NCI-H2171 treated with DMSO at 0.1 percent for 48 hours (cell line): ENCODE data around the gene KCNJ6.
A peak's percentile ranks its signal among the peaks of the same experiment; 100 is the strongest.

Experiments used
- DNase-seq: peaks from one replicate; lab custom pipeline; 2025; lab: John Stamatoyannopoulos, UW

KCNJ6 gene

GRCh38 chr21:37565530-37566223, 350.6 kb downstream of the KCNJ6 start:
- no peak for DNase-seq

DNA sequence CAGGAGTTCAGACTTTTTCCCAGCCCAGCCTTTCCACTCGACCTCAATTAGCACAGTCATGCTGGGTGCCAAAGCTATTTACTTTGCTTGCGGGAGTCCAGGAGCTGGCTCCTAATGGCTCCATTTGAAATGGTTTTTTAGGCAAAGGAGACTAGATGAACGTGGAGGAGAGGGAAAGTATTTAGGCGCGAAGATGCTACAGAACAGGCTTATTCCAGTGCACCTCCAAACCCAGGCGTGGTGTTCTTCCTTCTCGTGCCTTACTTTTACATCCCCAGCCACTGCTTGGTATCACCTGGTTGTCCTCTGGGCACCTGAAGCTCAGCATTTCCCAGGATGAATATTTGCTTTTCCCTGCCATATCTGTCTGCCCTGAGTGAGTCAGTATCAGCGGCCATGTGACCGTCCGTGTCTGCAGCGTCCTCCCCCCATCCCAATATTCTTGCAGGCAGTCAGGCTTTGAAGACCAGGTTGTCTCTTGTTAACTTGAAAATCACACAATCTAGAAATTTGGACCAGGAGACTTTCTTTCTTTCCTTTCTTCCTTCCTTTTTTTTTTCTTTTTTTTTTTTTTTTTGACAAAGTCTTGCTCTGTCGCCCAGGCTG, 351.2 kb downstream of the KCNJ6 start:
- no peak for DNase-seq

DNA sequence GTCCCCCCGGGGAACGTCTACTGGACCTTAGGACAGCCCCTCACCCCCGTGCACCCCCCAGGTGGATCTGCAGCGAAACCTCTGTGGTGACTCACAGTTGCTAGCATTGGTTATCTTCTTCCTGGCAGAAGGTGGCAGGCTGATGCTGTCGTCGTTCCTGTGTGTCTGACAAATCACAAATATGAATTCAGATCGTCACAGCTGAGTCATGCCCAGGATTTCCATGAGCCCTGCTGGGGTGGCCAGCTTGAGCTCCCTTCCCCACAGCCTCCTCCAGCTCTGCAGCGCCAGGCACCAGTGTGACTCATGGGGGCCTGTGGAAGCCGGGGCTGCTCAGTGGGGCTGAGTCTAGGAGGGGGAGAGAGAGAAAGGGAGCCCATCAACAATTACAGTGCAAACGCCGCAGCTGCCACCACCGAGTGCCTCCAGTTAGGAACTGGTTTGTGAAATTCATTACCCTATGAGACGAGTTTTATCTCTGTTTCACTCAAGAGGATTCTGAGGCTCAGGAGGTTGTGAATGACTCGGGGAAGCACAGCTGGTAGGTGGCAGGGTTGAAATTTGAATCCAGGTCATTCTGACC, 351.8 kb downstream of the KCNJ6 start:
- peak; percentile 84 for DNase-seq

DNA sequence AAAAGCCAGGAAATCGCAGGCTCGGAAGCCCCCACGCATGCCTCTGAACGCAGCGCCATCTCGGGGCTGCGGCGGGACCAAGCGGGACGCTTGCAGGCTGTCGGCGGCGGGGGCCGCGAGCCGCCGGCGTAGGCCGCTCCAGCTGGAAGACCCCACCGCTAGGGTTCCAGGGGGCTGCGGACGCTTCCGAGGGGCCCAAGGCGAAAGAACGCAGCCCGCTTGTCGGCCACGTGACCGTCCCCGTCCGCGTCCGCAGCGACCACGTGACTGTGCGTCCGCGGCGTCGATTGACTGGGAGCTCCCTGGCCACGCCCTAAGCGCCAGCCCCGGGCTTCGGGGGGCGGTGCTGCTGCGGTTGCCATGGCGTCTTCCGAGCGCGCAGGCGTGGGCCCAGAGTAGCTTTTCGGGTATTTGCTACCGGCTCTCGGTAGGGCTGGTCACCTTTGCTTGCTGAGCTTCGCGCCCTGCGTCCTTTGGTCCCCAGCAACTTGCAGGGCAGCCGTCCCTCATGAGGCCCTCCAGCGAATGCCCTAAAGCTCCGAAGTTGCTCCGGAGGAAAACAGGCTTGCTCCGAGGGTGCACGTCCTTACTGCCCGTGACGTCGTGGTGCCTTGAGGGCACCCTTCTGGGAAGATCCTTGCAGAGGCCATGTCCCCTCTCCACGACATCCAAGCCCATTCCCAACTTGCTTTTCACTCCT, 352.5 kb downstream of the KCNJ6 start:
- peak; percentile 93 for DNase-seq

GRCh38 chr21:37562920-37563640, 353.2 kb downstream of the KCNJ6 start:
- peak; percentile 69 for DNase-seq

DNA sequence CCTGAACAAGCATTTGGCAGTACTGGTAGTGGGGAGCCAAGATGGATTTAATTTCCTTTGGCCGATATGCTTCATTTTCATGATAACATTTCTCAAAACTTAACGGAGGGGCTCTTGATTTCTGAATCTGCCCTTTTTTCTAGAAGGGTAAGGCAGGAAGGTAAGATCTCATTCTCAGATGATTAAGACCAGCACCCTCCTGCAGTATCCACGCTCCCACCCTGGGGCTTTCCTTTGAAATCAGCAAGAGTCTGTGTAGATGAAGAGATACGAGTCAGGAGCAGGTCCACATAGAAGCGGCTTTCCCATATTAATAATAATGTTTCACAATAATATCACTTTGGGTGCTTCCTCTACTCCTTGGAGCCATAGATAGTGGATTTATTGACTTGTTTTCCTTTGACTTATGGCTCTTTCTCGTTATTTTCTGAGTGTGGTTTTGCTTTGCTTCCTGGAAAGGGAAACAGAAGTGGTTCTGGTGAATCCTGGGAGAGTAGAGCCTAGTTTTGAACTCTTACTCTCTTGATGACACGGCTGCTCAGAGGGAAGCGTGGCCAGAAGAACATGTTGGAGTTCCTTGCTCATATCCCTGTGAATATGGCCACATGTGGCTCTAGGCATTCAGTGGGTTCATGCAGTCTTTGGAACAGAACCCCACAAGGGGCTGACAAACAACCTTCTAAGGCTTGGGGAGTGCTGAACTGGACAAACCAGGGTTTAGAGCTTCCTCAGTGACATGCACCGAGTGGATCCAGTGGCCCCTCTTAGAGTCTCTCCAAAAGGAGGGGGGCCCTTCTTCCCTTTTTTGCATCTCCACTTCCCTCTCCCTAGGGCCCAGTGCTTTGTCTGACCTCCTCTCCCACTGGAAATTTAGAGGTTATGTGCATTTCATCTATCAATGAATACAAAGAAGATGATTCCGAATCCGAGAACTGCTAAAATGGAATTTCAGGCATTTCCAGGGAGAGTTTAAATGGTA, 354.0 kb downstream of the KCNJ6 start:
- DNase-seq = no peak

DNA sequence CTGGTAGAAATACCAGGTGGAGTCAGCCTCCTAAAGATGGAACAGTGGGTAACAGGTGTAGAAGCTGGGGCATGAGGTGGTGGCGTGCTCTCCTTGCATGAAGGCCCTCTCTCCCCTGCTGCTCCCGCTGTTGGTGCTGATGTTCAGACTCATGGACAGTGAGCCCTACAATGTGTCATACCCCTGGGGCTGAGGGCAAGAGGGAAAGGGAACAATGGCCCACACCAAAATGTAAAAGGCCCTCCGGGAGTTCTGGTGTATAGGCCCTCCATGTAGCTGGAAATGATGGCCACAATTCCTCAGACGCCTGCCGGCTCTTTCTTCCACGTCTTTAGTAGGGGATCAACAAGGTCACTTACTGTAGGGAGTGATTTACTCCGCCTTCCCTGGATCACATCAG, 354.8 kb downstream of the KCNJ6 start:
- no peak for DNase-seq

DNA sequence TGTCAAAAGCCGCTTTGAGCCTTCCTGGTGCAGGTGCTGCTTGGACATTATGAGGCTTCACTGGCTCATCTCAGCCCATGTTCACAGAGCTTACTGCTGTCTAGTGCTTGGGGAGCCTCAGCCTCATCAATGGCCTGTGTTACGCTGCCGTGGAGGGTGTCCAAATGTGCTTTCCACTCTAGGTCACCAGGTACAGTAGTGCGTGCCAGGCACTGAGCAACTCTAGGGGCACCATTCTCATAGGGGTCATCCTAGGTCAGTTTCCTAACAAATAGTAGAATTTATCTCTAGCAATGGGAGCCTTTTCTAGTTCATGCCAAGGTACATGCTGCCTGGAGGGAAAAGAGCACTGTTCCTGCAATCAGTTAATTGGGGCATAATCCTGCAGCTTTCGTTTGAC, 355.9 kb downstream of the KCNJ6 start:
- DNase-seq = no peak

DNA sequence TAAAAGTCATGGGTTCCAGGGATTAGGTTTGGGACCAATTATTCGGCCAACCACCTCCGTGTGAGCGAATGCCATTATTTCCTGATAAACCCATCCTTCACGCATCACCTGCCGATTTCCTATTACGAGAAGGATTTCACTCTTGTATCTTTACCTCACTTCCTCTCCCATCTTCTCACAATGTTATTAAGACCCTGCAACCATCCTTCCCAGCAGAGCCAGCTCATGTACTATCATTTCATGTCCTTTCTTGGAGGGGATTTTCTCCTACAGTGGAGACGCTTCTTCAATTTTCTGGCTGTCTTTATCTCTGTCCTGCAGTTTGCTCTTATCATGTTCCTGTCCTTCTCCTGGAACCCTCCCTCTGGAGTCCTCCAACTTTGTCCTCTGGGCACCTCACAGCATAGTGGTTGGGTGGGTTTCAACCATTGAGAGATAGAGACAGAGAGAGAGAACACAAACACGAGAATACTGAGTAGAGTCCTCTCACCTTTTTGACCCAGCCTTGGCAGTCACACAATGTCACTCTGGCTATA, 357.5 kb downstream of the KCNJ6 start:
- no peak for DNase-seq
